SK-N-SH treated with all-trans-retinoic acid at 6 μM for 48 hours (cell line): Measurements from ENCODE around the gene ASS1.

Experiments used
- ATAC-seq: fragments of 200-7000 bp; cut with Tn5 transposase; 3 replicates; pipeline ENCODE4 v1.9.1; 2020; ENCODE audit warnings: mild to moderate bottlenecking, moderate library complexity
- ARNTL ChIP-seq: fragments of 450-650 bp; formaldehyde crosslinking; IDR thresholded peaks from 2 replicates; pipeline ENCODE4 v1.5.0; 2020; ENCODE audit warnings: low read depth, mild to moderate bottlenecking, moderate library complexity, borderline replicate concordance
- BACH2 ChIP-seq: fragments of 250-450 bp; sonication (Bioruptor Pico); IDR thresholded peaks from 2 replicates; pipeline ENCODE4 v1.9.0; 2021; ENCODE audit warnings: mild to moderate bottlenecking, borderline replicate concordance
- CREB5 ChIP-seq: fragments of 250-450 bp; sonication (Bioruptor Pico); IDR thresholded peaks from 2 replicates; pipeline ENCODE4 v1.5.1; 2020; ENCODE audit warnings: low read depth, mild to moderate bottlenecking, moderate library complexity
- CSDC2 ChIP-seq: fragments of 250-450 bp; sonication (Bioruptor Pico); IDR thresholded peaks from 2 replicates; pipeline ENCODE4 v1.5.0; 2020; ENCODE audit warnings: mild to moderate bottlenecking, moderate library complexity
- CSRNP3 ChIP-seq: fragments of 250-450 bp; sonication (Bioruptor Pico); IDR thresholded peaks from 2 replicates; pipeline ENCODE4 v1.5.1; 2021; ENCODE audit warnings: mild to moderate bottlenecking, moderate library complexity
- ESRRG ChIP-seq: fragments of 250-450 bp; sonication (Bioruptor Pico); IDR thresholded peaks from 2 replicates; pipeline ENCODE4 v1.6.1; 2021; ENCODE audit warnings: mild to moderate bottlenecking
- OSR1 ChIP-seq: fragments of 250-450 bp; sonication (Bioruptor Pico); IDR thresholded peaks from 2 replicates; pipeline ENCODE4 v1.8.0; 2022; ENCODE audit warnings: moderate library complexity, mild to moderate bottlenecking, inconsistent platforms
- PATZ1 ChIP-seq: fragments of 250-450 bp; sonication (Bioruptor Pico); IDR thresholded peaks from 2 replicates; pipeline ENCODE4 v1.8.0; 2020; ENCODE audit warnings: mild to moderate bottlenecking, moderate library complexity, borderline replicate concordance
- PPARA ChIP-seq: fragments of 250-450 bp; sonication (Bioruptor Pico); IDR thresholded peaks from 2 replicates; pipeline ENCODE4 v1.5.0; 2020; ENCODE audit warnings: mild to moderate bottlenecking, borderline replicate concordance
- RARB ChIP-seq: fragments of 250-450 bp; sonication (Bioruptor Pico); IDR thresholded peaks from 2 replicates; pipeline ENCODE4 v1.8.0; 2021; ENCODE audit warnings: mild to moderate bottlenecking, moderate library complexity
- SNAI2 ChIP-seq: fragments of 250-450 bp; sonication (Bioruptor Pico); IDR thresholded peaks from 2 replicates; pipeline ENCODE4 v1.5.0; 2020; ENCODE audit warnings: mild to moderate bottlenecking, moderate library complexity
- TOX ChIP-seq: fragments of 250-450 bp; sonication (Bioruptor Pico); IDR thresholded peaks from 2 replicates; pipeline ENCODE4 v1.8.0; 2021; ENCODE audit warnings: mild to moderate bottlenecking, moderate library complexity, borderline replicate concordance
- TSHZ2 ChIP-seq: fragments of 250-450 bp; sonication (Bioruptor Pico); IDR thresholded peaks from 2 replicates; pipeline ENCODE4 v1.5.0; 2020; ENCODE audit warnings: mild to moderate bottlenecking, moderate library complexity
- ZFP3 ChIP-seq: fragments of 250-450 bp; sonication (Bioruptor Pico); IDR thresholded peaks from 2 replicates; pipeline ENCODE4 v1.5.0; 2020; ENCODE audit warnings: mild to moderate bottlenecking, moderate library complexity
- ZNF8 ChIP-seq: fragments of 450-650 bp; formaldehyde crosslinking; IDR thresholded peaks from 2 replicates; pipeline ENCODE4 v1.5.0; 2020; ENCODE audit warnings: mild to moderate bottlenecking, moderate library complexity

ASS1 gene

GRCh38 chr9:130479587-130479986 lies 34.8 kb downstream of the ASS1 start:
- TF ChIP-seq CREB5 (CRISPR knock-in tag): no peak
- no peak for TF ChIP-seq CSRNP3 (CRISPR knock-in tag)
- no peak for TF ChIP-seq ARNTL
- TF ChIP-seq ZFP3 (CRISPR knock-in tag): no peak
- no peak for ATAC-seq

GRCh38 chr9:130480673-130481072 lies 35.9 kb downstream of the ASS1 start:
- peak; percentile 76 for ATAC-seq
- TF ChIP-seq CSDC2 (CRISPR knock-in tag) (no peak), ESRRG (CRISPR knock-in tag) (no peak), ARNTL (no peak), ZNF8 (CRISPR knock-in tag) (no peak), TOX (CRISPR knock-in tag) (no peak), CSRNP3 (CRISPR knock-in tag) (no peak), TSHZ2 (CRISPR knock-in tag) (no peak), RARB (CRISPR knock-in tag) (no peak), BACH2 (CRISPR knock-in tag) (no peak), PPARA (no peak), CREB5 (CRISPR knock-in tag) (no peak)

- TF ChIP-seq TSHZ2 (CRISPR knock-in tag): no peak
- no peak for TF ChIP-seq PATZ1 (CRISPR knock-in tag)
- TF ChIP-seq ZFP3 (CRISPR knock-in tag): no peak
- no peak for TF ChIP-seq OSR1 (CRISPR knock-in tag)
- TF ChIP-seq TOX (CRISPR knock-in tag): no peak
- TF ChIP-seq SNAI2 (CRISPR knock-in tag): no peak
- no peak for TF ChIP-seq PPARA
- ATAC-seq: no peak
Measured at GRCh38 chr9:130482463-130482862, 37.7 kb downstream of the ASS1 start.
